Chondrocyte (in vitro differentiated cells): ENCODE data around the gene ATG2B. TPM values are rescaled to one million over a fixed set of nuclear protein-coding genes. Genes with fewer than 3 reads are reported as not detected.

Experiments
- DNase-seq: peaks from one replicate; pipeline ENCODE4 v3.0.0; 2021; ENCODE audit warnings: mixed read lengths, low spot score
- H3K27ac Mint-ChIP-seq: one replicate; pipeline ENCODE4 v1.8.0; 2021; ENCODE audit warnings: mild to moderate bottlenecking, moderate library complexity, mixed read lengths; ENCODE audit not compliant: unreplicated experiment
- H3K27me3 Mint-ChIP-seq: 2 replicates; pipeline ENCODE4 v1.8.0; 2021; ENCODE audit warnings: low read depth, mixed read lengths
- H3K36me3 Mint-ChIP-seq: 2 replicates; pipeline ENCODE4 v1.8.0; 2021; ENCODE audit warnings: low read depth, mixed read lengths
- H3K4me1 Mint-ChIP-seq: 2 replicates; pipeline ENCODE4 v1.8.0; 2021; ENCODE audit warnings: low read depth, mild to moderate bottlenecking, mixed read lengths
- H3K4me3 Mint-ChIP-seq: one replicate; pipeline ENCODE4 v1.8.0; 2021; ENCODE audit warnings: mild to moderate bottlenecking, moderate library complexity, mixed read lengths; ENCODE audit not compliant: unreplicated experiment
- H3K9me3 Mint-ChIP-seq: 2 replicates; pipeline ENCODE4 v1.8.0; 2021; ENCODE audit warnings: low read depth, mixed read lengths
- CTCF ChIP-seq: fragments of 200-600 bp; sonication (generic); IDR thresholded peaks from 2 replicates; pipeline ENCODE4 v1.5.0; 2021; ENCODE audit warnings: antibody characterized with exemption, mild to moderate bottlenecking, moderate library complexity
- total RNA-seq: library from RNA; stranded (reverse); gene quantifications from 3 replicates; pipeline ENCODE4 v1.2.1, GENCODE V29; 2021

Gene ATG2B
- total RNA-seq, 1 donor from 2014 or later = 17.0 TPM

GRCh38 chr14:96376093-96376492, 13.0 kb upstream of the ATG2B start:
- Mint-ChIP-seq H3K27ac (no peak overlapping the region), H3K36me3 (no peaks in the 10 kb centered on the region), H3K4me1 (no peaks in the 10 kb centered on the region), H3K9me3 (no peaks in the 10 kb centered on the region), H3K27me3 (no peaks in the 10 kb centered on the region), H3K4me3 (no peak overlapping the region)
- TF ChIP-seq CTCF = no peak
- no peak for DNase-seq

- Mint-ChIP-seq H3K36me3 (no peaks in the 10 kb centered on the region), H3K4me3 (no peak overlapping the region), H3K9me3 (peaks cover 6% of the 10 kb centered on the region), H3K27ac (no peak overlapping the region), H3K4me1 (no peaks in the 10 kb centered on the region), H3K27me3 (no peaks in the 10 kb centered on the region)
- no peak for TF ChIP-seq CTCF
- DNase-seq = no peak
These were observed 10.4 kb upstream of the ATG2B start for GRCh38 chr14:96373538-96373937.

- H3K9me3 Mint-ChIP-seq = peaks cover 9% of the 10 kb centered on the region
These were observed 7.4 kb upstream of the ATG2B start for GRCh38 chr14:96370528-96370927.

GRCh38 chr14:96368534-96368933, 5.4 kb upstream of the ATG2B start:
- no peak overlapping the region for H3K4me3 Mint-ChIP-seq

More at GRCh38 chr14:96370528-96370927, 7.4 kb upstream of the ATG2B start:
- Mint-ChIP-seq H3K27me3 (no peaks in the 10 kb centered on the region), H3K4me1 (no peaks in the 10 kb centered on the region), H3K27ac (no peak overlapping the region), H3K4me3 (no peak overlapping the region), H3K36me3 (no peaks in the 10 kb centered on the region)
- no peak for TF ChIP-seq CTCF
- DNase-seq = no peak

GRCh38 chr14:96364962-96365361, 1.8 kb upstream of the ATG2B start:
- no peaks in the 10 kb centered on the region for H3K27me3 Mint-ChIP-seq
- no peak for DNase-seq
- no peak for TF ChIP-seq CTCF
- no peak overlapping the region for H3K27ac Mint-ChIP-seq
- H3K4me1 Mint-ChIP-seq = peaks cover 35% of the 10 kb centered on the region
- no peak overlapping the region for H3K4me3 Mint-ChIP-seq
- H3K36me3 Mint-ChIP-seq = no peaks in the 10 kb centered on the region
- H3K9me3 Mint-ChIP-seq = peaks cover 9% of the 10 kb centered on the region

More at GRCh38 chr14:96368534-96368933, 5.4 kb upstream of the ATG2B start:
- peaks cover 9% of the 10 kb centered on the region for H3K9me3 Mint-ChIP-seq
- peaks cover 14% of the 10 kb centered on the region for H3K4me1 Mint-ChIP-seq
- H3K27me3 Mint-ChIP-seq = no peaks in the 10 kb centered on the region
- no peak overlapping the region for H3K27ac Mint-ChIP-seq
- H3K36me3 Mint-ChIP-seq = no peaks in the 10 kb centered on the region
- DNase-seq = no peak
- TF ChIP-seq CTCF = no peak
